ENCODE results near the gene SLC7A5. TPM values are rescaled to one million over a fixed set of nuclear protein-coding genes. Genes with fewer than 3 reads are reported as not detected.
"Not testable (repeated sequence)": the region's sequence is repeated elsewhere in the genome, so short reads cannot be mapped to it uniquely, and the experiment has no call there.

The SLC7A5 gene
- total and polyA plus RNA-seq, 8 donors = 9.6 to 35.0 (median 11.1) TPM

GRCh38 chr16:87829988-87830672 is 39.2 kb downstream of the SLC7A5 start:
- TF ChIP-seq CTCF (IDR thresholded peaks at IDR 0.05) = no peak
- Histone ChIP-seq H3K36me3 (peaks cover 0 to 49% of the 10 kb centered on the region in 2 donors), H3K27ac (no peak overlapping the region), H3K4me3 (no peak overlapping the region), H3K9me3 (no peaks in the 10 kb centered on the region), H3K4me1 (no peaks in the 10 kb centered on the region), H3K27me3 (peaks cover 0 to 8% of the 10 kb centered on the region in 2 donors)
- no peak for ATAC-seq
- intact Hi-C loops (cut with DNase I) = no loop called here
- DNase-seq = peak in 1 of 4 donors; percentile 52

DNA sequence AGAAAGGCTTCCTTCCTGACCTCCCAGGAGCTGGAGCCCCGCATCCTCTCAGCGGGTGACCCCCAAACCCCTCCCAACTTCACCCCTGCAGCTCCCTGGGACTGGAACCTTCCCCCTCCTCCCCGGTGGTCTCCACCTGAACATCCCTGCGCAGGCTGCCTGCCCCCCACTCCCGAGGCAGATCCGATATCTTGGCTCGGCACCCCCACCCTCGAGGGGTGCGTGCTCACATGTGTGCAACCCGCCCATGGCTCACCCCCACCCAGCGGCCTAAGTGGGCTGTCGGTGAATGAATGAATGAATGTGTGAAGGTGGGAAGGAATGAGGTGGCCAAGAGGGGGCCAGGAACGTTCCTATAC is 39.7 kb downstream of the SLC7A5 start:
- Histone ChIP-seq H3K27ac (no peak overlapping the region), H3K4me1 (no peaks in the 10 kb centered on the region), H3K4me3 (no peak overlapping the region), H3K36me3 (peaks cover 0 to 43% of the 10 kb centered on the region in 2 donors), H3K27me3 (peaks cover 0 to 13% of the 10 kb centered on the region in 2 donors), H3K9me3 (no peaks in the 10 kb centered on the region)
- intact Hi-C loops (cut with DNase I) = no loop called here
- ATAC-seq (no peak), DNase-seq (peak in 1 of 4 donors; percentile 49)
- no peak for TF ChIP-seq CTCF (IDR thresholded peaks at IDR 0.05)

GRCh38 chr16:87828907-87829621 is 40.2 kb downstream of the SLC7A5 start:
- Histone ChIP-seq H3K9me3 (no peaks in the 10 kb centered on the region), H3K27me3 (peaks cover 0 to 19% of the 10 kb centered on the region in 2 donors), H3K36me3 (peaks cover 0 to 38% of the 10 kb centered on the region in 2 donors), H3K4me3 (no peak overlapping the region), H3K27ac (no peak overlapping the region), H3K4me1 (no peaks in the 10 kb centered on the region)
- TF ChIP-seq CTCF (IDR thresholded peaks at IDR 0.05) = no peak
- ATAC-seq (no peak), DNase-seq (no peak)
- intact Hi-C loops (cut with DNase I) = no loop called here

DNA sequence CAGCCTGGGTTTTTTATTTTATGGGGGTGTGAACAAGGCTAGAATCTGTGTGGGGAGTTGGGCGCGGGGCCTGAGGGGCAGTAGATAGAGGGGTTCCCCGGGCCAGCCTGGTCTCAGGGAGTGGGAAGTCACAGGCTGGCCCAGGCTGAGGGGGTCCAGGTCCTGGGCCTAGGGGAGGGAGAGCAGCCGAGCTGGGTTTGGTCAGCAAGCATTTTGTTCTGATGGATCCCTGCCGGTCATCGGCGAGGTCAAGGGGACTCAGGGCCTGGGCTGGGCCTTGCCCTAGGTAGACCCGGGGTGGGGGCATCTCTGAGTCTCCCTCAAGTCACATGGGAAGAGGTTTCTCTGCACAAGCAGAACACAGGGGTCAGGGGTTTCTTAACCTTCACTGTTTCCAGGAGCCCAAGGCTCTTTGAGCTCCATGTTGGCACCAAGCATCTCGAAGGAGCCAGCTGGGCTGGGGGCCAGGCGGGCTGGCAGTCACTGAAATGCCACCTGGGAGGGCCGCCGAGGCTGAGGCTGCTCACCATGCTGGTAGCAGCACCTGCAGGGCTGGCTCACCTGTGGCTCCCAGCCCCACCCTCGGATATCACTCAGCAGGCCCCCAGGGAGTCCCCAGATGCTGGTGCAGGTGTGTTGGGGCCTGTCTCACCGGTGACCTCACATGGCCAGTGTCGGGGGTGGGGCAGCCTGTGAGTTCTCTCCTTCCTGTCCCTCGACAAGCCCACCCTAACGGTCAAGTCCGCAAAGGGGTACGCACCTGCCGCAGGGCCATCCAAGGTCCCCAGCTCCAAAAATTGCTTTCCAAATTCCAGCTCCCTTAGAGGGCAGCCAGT is 41.0 kb downstream of the SLC7A5 start:
- no peak for TF ChIP-seq CTCF (IDR thresholded peaks at IDR 0.05)
- intact Hi-C loops (cut with DNase I) = no loop called here
- peak in 1 of 4 donors; percentile 58 for DNase-seq
- Histone ChIP-seq H3K4me1 (no peaks in the 10 kb centered on the region), H3K27ac (no peak overlapping the region), H3K27me3 (peaks cover 0 to 26% of the 10 kb centered on the region in 2 donors), H3K36me3 (peaks cover 0 to 30% of the 10 kb centered on the region in 2 donors), H3K9me3 (no peaks in the 10 kb centered on the region), H3K4me3 (no peak overlapping the region)
- no peak for ATAC-seq

DNA sequence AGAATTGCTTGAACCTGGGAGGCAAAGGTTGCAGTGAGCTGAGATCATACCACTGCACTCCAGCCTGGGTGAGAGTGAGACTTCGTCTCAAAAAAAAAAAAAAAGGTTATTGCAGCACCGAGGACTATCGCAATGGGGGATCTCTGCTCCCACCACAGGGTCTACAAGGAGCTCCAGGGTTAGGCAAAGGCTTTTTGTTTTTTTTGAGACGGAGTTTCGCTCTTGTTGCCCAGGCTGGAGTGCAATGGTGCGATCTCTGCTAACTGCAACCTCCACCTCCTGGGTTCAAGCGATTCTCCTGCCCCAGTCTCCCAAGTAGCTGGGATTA is 41.8 kb downstream of the SLC7A5 start:
- H3K4me1 ChIP-seq; H3K4me3 ChIP-seq; DNase-seq; intact Hi-C loops (cut with DNase I); H3K27ac ChIP-seq; ATAC-seq; H3K9me3 ChIP-seq: not testable (repeated sequence)
- H3K27me3 ChIP-seq = peaks cover 0 to 32% of the 10 kb centered on the region in 2 donors
- H3K36me3 ChIP-seq = peaks cover 0 to 23% of the 10 kb centered on the region in 2 donors
